Measurements from ENCODE around the gene SYCE1L. TPM values are rescaled to one million over a fixed set of nuclear protein-coding genes. Genes with fewer than 3 reads are reported as not detected.

The SYCE1L gene
- total and polyA plus RNA-seq, 2 of the 4 experiments (the other 2 are of a cell fraction), result 0.10 TPM; not detected in 1

DNA sequence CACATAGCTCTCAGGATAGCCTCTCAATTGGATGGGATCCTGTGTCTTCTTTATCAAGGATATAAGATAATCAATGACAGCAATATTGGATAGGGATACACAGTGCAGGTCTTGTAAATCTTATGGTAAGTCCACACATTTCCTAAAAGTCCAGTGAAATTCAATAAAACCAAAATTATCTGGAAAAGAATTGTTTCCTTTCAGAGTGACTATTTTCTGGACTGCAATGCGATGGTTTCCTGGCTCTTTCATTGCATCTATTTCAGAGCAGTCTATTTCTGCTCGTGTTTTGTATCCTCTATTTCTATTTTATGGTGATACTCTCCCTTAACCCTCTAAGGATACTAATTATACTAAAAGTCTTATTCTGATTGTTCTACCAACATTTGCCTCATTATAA is 32.5 kb upstream of the SYCE1L start:
- DNase-seq, result no peak
- no peaks in the 10 kb centered on the region for H4K20me1 ChIP-seq (ENCODE audit: insufficient read depth, low read length)
- H3K4me1 ChIP-seq (ENCODE audit: control insufficient read depth, insufficient read depth, low read length), result no peaks in the 10 kb centered on the region
- H2AK9ac ChIP-seq (replicated peaks; ENCODE audit: low read depth, low read length, poor library complexity), result no peak overlapping the region
- H4K91ac ChIP-seq (ENCODE audit: insufficient read depth, low read depth, low read length), result no peak overlapping the region
- no peak overlapping the region for H3K23ac ChIP-seq (ENCODE audit: low read depth, low read length)
- TF ChIP-seq CHD1 (IDR thresholded peaks at IDR 0.05; ENCODE audit: low read depth, low read length), result no peak
- TF ChIP-seq CEBPB (IDR thresholded peaks at IDR 0.05; ENCODE audit: low read depth, low read length), result no peak
- no peak for TF ChIP-seq FOS (IDR thresholded peaks at IDR 0.05; ENCODE audit: low read depth, low read length)
- no peak for TF ChIP-seq MAFK (IDR thresholded peaks at IDR 0.05; ENCODE audit: low read depth, low read length)
- no peak for TF ChIP-seq BHLHE40 (IDR thresholded peaks at IDR 0.05; ENCODE audit: low read depth, low read length)
- no peak for TF ChIP-seq RFX5 (IDR thresholded peaks at IDR 0.05; ENCODE audit: low read depth, low read length)
- no peak for TF ChIP-seq ELK1 (IDR thresholded peaks at IDR 0.05; ENCODE audit: borderline replicate concordance, low read depth, low read length)
- TF ChIP-seq, protein P1, sequence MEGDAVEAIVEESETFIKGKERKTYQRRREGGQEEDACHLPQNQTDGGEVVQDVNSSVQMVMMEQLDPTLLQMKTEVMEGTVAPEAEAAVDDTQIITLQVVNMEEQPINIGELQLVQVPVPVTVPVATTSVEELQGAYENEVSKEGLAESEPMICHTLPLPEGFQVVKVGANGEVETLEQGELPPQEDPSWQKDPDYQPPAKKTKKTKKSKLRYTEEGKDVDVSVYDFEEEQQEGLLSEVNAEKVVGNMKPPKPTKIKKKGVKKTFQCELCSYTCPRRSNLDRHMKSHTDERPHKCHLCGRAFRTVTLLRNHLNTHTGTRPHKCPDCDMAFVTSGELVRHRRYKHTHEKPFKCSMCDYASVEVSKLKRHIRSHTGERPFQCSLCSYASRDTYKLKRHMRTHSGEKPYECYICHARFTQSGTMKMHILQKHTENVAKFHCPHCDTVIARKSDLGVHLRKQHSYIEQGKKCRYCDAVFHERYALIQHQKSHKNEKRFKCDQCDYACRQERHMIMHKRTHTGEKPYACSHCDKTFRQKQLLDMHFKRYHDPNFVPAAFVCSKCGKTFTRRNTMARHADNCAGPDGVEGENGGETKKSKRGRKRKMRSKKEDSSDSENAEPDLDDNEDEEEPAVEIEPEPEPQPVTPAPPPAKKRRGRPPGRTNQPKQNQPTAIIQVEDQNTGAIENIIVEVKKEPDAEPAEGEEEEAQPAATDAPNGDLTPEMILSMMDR (conservative IDR thresholded peaks at IDR 0.05; ENCODE audit: low read depth, low read length), result no peak
- no peak for TF ChIP-seq RCOR1 (IDR thresholded peaks at IDR 0.05; ENCODE audit: insufficient replicate concordance, low read length)
- TF ChIP-seq, protein P2, sequence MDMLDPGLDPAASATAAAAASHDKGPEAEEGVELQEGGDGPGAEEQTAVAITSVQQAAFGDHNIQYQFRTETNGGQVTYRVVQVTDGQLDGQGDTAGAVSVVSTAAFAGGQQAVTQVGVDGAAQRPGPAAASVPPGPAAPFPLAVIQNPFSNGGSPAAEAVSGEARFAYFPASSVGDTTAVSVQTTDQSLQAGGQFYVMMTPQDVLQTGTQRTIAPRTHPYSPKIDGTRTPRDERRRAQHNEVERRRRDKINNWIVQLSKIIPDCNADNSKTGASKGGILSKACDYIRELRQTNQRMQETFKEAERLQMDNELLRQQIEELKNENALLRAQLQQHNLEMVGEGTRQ (IDR thresholded peaks at IDR 0.05; ENCODE audit: low read depth, low read length), result no peak
- no peak for TF ChIP-seq SMC3 (IDR thresholded peaks at IDR 0.05; ENCODE audit: low read depth, low read length)
- no peak for TF ChIP-seq POLR2A (IDR thresholded peaks at IDR 0.05; ENCODE audit: low read depth, low read length)
- no peak for TF ChIP-seq RAD21 (IDR thresholded peaks at IDR 0.05; ENCODE audit: low read length)
- TF ChIP-seq MAZ (IDR thresholded peaks at IDR 0.05; ENCODE audit: borderline replicate concordance, low read depth, low read length), result no peak
- no peak for TF ChIP-seq NFE2L2 (IDR thresholded peaks at IDR 0.05; ENCODE audit: low read depth, low read length)
- TF ChIP-seq MXI1 (IDR thresholded peaks at IDR 0.05; ENCODE audit: borderline replicate concordance, low read depth, low read length), result no peak
- no peak overlapping the region for H2BK20ac ChIP-seq (ENCODE audit: low read depth, low read length)
- no peaks in the 10 kb centered on the region for H3K9me1 ChIP-seq (ENCODE audit: insufficient read depth, low read length)
- BruUV-seq (replicated peaks), result no TSS peak
- no peak overlapping the region for H4K5ac ChIP-seq (ENCODE audit: low read depth, low read length)
- H3K79me1 ChIP-seq (ENCODE audit: low read depth in 1 of 2, low read length in 2 of 2), result no peaks in the 10 kb centered on the region
- H3K9me3 ChIP-seq (ENCODE audit: control insufficient read depth, insufficient read depth, low read length), result no peaks in the 10 kb centered on the region
- no peak overlapping the region for H2BK5ac ChIP-seq (ENCODE audit: low read depth, low read length, poor library complexity, severe bottlenecking)
- H3K9ac ChIP-seq (ENCODE audit: low read depth, low read length), result no peak overlapping the region
- no peak overlapping the region for H2AFZ ChIP-seq (replicated peaks; ENCODE audit: low read length, poor library complexity)
- H3K18ac ChIP-seq (ENCODE audit: low read depth, low read length), result no peak overlapping the region
- POLR2A ChIA-PET (ENCODE audit: unreplicated experiment), result no interaction called here
- no peak overlapping the region for H3K4me3 ChIP-seq (ENCODE audit: insufficient read depth, low read depth, low read length)
- in situ Hi-C loops (cut with MboI; ENCODE audit: low sequenced_read_pairs) (no loop called here), dilution Hi-C loops (cut with HindIII; ENCODE audit: low sequenced_read_pairs, unreplicated experiment) (loop anchor here (25.0 kb wide), 1 partner anchor 1379 kb away; no protein-coding TSS in a partner anchor), intact Hi-C loops (cut with micrococcal nuclease) (no loop called here)
- H3K36me3 ChIP-seq (ENCODE audit: control insufficient read depth, insufficient read depth, low read length), result no peaks in the 10 kb centered on the region
- CTCF ChIA-PET, result no interaction called here
- no peak overlapping the region for H2BK15ac ChIP-seq (ENCODE audit: low read depth, low read length)
- peaks cover 1% of the 10 kb centered on the region; the same call in 1 of the 2 replicates for H3K27me3 ChIP-seq (ENCODE audit: control insufficient read depth, insufficient read depth, low read length)
- H2AK5ac ChIP-seq (ENCODE audit: low read depth, low read length), result no peak overlapping the region
- ATAC-seq (ENCODE audit: low read depth), result no peak
- H3K27ac ChIP-seq (ENCODE audit: insufficient read depth, low read length), result no peak overlapping the region
- H2BK120ac ChIP-seq (ENCODE audit: low read depth, low read length), result no peak overlapping the region
- no peak overlapping the region for H3K4me2 ChIP-seq (ENCODE audit: low read depth, low read length)
- no peak overlapping the region for H4K8ac ChIP-seq (ENCODE audit: low read depth in 2 of 2, low read length in 2 of 2)
- WGBS, 2 experiments (ENCODE audit: extremely low coverage in 2 of 2, insufficient read length in 1 of 2), result no CpG with 5 or more reads among the region's 2 CpGs
- no peak overlapping the region for H3K4ac ChIP-seq (ENCODE audit: low read depth, low read length)
- no peak overlapping the region for H3K56ac ChIP-seq (ENCODE audit: extremely low read depth, insufficient read depth, low read length)
- no peak overlapping the region for H3K14ac ChIP-seq (replicated peaks; ENCODE audit: low read depth, low read length)

All from IMR-90 (cell line).